Measurements from ENCODE around the gene MUSTN1.

The MUSTN1 gene

GRCh38 chr3:52873433-52874159 is 38.8 kb upstream of the MUSTN1 start:
- Histone ChIP-seq H3K4me3 (ENCODE audit: extremely low read depth, insufficient read depth, low read length, poor library complexity, severe bottlenecking) (no peak overlapping the region), H3K9me3 (ENCODE audit: control insufficient read depth, low read length) (no peaks in the 10 kb centered on the region), H3K4me1 (ENCODE audit: control insufficient read depth, insufficient read depth, low read length, poor library complexity, severe bottlenecking) (no peaks in the 10 kb centered on the region), H3K36me3 (ENCODE audit: control insufficient read depth, insufficient read depth, low read length) (no peaks in the 10 kb centered on the region), H3K27ac (ENCODE audit: low read depth, low read length, severe bottlenecking) (no peak overlapping the region)
- 86 to 94% methylated on average over 4 to 6 of the region's 8 CpGs for WGBS, 2 experiments (ENCODE audit: insufficient coverage in 2 of 2)

- no CpG with 5 or more reads among the region's 3 CpGs for WGBS, 2 experiments (ENCODE audit: insufficient coverage in 2 of 2)
- Histone ChIP-seq H3K27ac (ENCODE audit: low read depth, low read length, severe bottlenecking) (no peak overlapping the region), H3K4me3 (ENCODE audit: extremely low read depth, insufficient read depth, low read length, poor library complexity, severe bottlenecking) (no peak overlapping the region), H3K9me3 (ENCODE audit: control insufficient read depth, low read length) (no peaks in the 10 kb centered on the region), H3K36me3 (ENCODE audit: control insufficient read depth, insufficient read depth, low read length) (no peaks in the 10 kb centered on the region), H3K4me1 (ENCODE audit: control insufficient read depth, insufficient read depth, low read length, poor library complexity, severe bottlenecking) (no peaks in the 10 kb centered on the region)
Measured at GRCh38 chr3:52872245-52872644, 37.4 kb upstream of the MUSTN1 start.

- WGBS, 2 experiments (ENCODE audit: insufficient coverage in 2 of 2), result 79 to 93% methylated on average over 9 of the region's 9 CpGs
- H3K27ac ChIP-seq (ENCODE audit: low read depth, low read length, severe bottlenecking), result no peak overlapping the region
- H3K36me3 ChIP-seq (ENCODE audit: control insufficient read depth, insufficient read depth, low read length), result no peaks in the 10 kb centered on the region
- no peaks in the 10 kb centered on the region for H3K4me1 ChIP-seq (ENCODE audit: control insufficient read depth, insufficient read depth, low read length, poor library complexity, severe bottlenecking)
- H3K9me3 ChIP-seq (ENCODE audit: control insufficient read depth, low read length), result no peaks in the 10 kb centered on the region
- H3K4me3 ChIP-seq (ENCODE audit: extremely low read depth, insufficient read depth, low read length, poor library complexity, severe bottlenecking), result no peak overlapping the region
Measured at GRCh38 chr3:52871761-52872160, 36.9 kb upstream of the MUSTN1 start.

- H3K9me3 ChIP-seq (ENCODE audit: control insufficient read depth, low read length), result no peaks in the 10 kb centered on the region
- no peak overlapping the region for H3K4me3 ChIP-seq (ENCODE audit: extremely low read depth, insufficient read depth, low read length, poor library complexity, severe bottlenecking)
- H3K4me1 ChIP-seq (ENCODE audit: control insufficient read depth, insufficient read depth, low read length, poor library complexity, severe bottlenecking), result no peaks in the 10 kb centered on the region
- H3K36me3 ChIP-seq (ENCODE audit: control insufficient read depth, insufficient read depth, low read length), result no peaks in the 10 kb centered on the region
- WGBS, 2 experiments (ENCODE audit: insufficient coverage in 2 of 2), result 89 to 95% methylated on average over 8 to 10 of the region's 10 CpGs
- no peak overlapping the region for H3K27ac ChIP-seq (ENCODE audit: low read depth, low read length, severe bottlenecking)
Measured at GRCh38 chr3:52870471-52870870, 35.7 kb upstream of the MUSTN1 start.

GRCh38 chr3:52866427-52866826 is 31.6 kb upstream of the MUSTN1 start:
- Histone ChIP-seq H3K4me1 (ENCODE audit: control insufficient read depth, insufficient read depth, low read length, poor library complexity, severe bottlenecking) (no peaks in the 10 kb centered on the region), H3K27ac (ENCODE audit: low read depth, low read length, severe bottlenecking) (no peak overlapping the region), H3K4me3 (ENCODE audit: extremely low read depth, insufficient read depth, low read length, poor library complexity, severe bottlenecking) (no peak overlapping the region), H3K36me3 (ENCODE audit: control insufficient read depth, insufficient read depth, low read length) (no peaks in the 10 kb centered on the region), H3K9me3 (ENCODE audit: control insufficient read depth, low read length) (no peaks in the 10 kb centered on the region)
- WGBS, 2 experiments (ENCODE audit: insufficient coverage in 2 of 2), result 94% methylated on average over 12 of the region's 12 CpGs

GRCh38 chr3:52865994-52866393 is 31.2 kb upstream of the MUSTN1 start:
- Histone ChIP-seq H3K4me3 (ENCODE audit: extremely low read depth, insufficient read depth, low read length, poor library complexity, severe bottlenecking) (no peak overlapping the region), H3K9me3 (ENCODE audit: control insufficient read depth, low read length) (no peaks in the 10 kb centered on the region), H3K27ac (ENCODE audit: low read depth, low read length, severe bottlenecking) (no peak overlapping the region), H3K36me3 (ENCODE audit: control insufficient read depth, insufficient read depth, low read length) (no peaks in the 10 kb centered on the region), H3K4me1 (ENCODE audit: control insufficient read depth, insufficient read depth, low read length, poor library complexity, severe bottlenecking) (no peaks in the 10 kb centered on the region)
- WGBS, 2 experiments (ENCODE audit: insufficient coverage in 2 of 2), result 93 to 97% methylated on average over 10 to 13 of the region's 13 CpGs

GRCh38 chr3:52860424-52860768 is 25.6 kb upstream of the MUSTN1 start:
- WGBS, 2 experiments (ENCODE audit: insufficient coverage in 2 of 2), result 83 to 89% methylated on average over 6 to 7 of the region's 8 CpGs
- no peak overlapping the region for H3K27ac ChIP-seq (ENCODE audit: low read depth, low read length, severe bottlenecking)
- no peaks in the 10 kb centered on the region for H3K4me1 ChIP-seq (ENCODE audit: control insufficient read depth, insufficient read depth, low read length, poor library complexity, severe bottlenecking)
- no peaks in the 10 kb centered on the region for H3K9me3 ChIP-seq (ENCODE audit: control insufficient read depth, low read length)
- H3K4me3 ChIP-seq (ENCODE audit: extremely low read depth, insufficient read depth, low read length, poor library complexity, severe bottlenecking), result no peak overlapping the region
- no peaks in the 10 kb centered on the region for H3K36me3 ChIP-seq (ENCODE audit: control insufficient read depth, insufficient read depth, low read length)

- no peak overlapping the region for H3K4me3 ChIP-seq (ENCODE audit: extremely low read depth, insufficient read depth, low read length, poor library complexity, severe bottlenecking)
- no peak overlapping the region for H3K27ac ChIP-seq (ENCODE audit: low read depth, low read length, severe bottlenecking)
- 91 to 100% methylated on average over 6 to 8 of the region's 8 CpGs for WGBS, 2 experiments (ENCODE audit: insufficient coverage in 2 of 2)
- no peaks in the 10 kb centered on the region for H3K9me3 ChIP-seq (ENCODE audit: control insufficient read depth, low read length)
- H3K36me3 ChIP-seq (ENCODE audit: control insufficient read depth, insufficient read depth, low read length), result no peaks in the 10 kb centered on the region
- no peaks in the 10 kb centered on the region for H3K4me1 ChIP-seq (ENCODE audit: control insufficient read depth, insufficient read depth, low read length, poor library complexity, severe bottlenecking)
Measured at GRCh38 chr3:52859686-52860423, 25.0 kb upstream of the MUSTN1 start.

GRCh38 chr3:52857864-52858263 is 23.0 kb upstream of the MUSTN1 start:
- Histone ChIP-seq H3K27ac (ENCODE audit: low read depth, low read length, severe bottlenecking) (no peak overlapping the region), H3K4me3 (ENCODE audit: extremely low read depth, insufficient read depth, low read length, poor library complexity, severe bottlenecking) (no peak overlapping the region), H3K4me1 (ENCODE audit: control insufficient read depth, insufficient read depth, low read length, poor library complexity, severe bottlenecking) (no peaks in the 10 kb centered on the region), H3K9me3 (ENCODE audit: control insufficient read depth, low read length) (no peaks in the 10 kb centered on the region), H3K36me3 (ENCODE audit: control insufficient read depth, insufficient read depth, low read length) (no peaks in the 10 kb centered on the region)
- 89 to 100% methylated on average over 3 of the region's 5 CpGs for WGBS, 2 experiments (ENCODE audit: insufficient coverage in 2 of 2)

- no peak overlapping the region for H3K27ac ChIP-seq (ENCODE audit: low read depth, low read length, severe bottlenecking)
- H3K36me3 ChIP-seq (ENCODE audit: control insufficient read depth, insufficient read depth, low read length), result peaks cover under 1% of the 10 kb centered on the region
- H3K4me1 ChIP-seq (ENCODE audit: control insufficient read depth, insufficient read depth, low read length, poor library complexity, severe bottlenecking), result no peaks in the 10 kb centered on the region
- WGBS, 2 experiments (ENCODE audit: insufficient coverage in 2 of 2), result 92 to 100% methylated on average over 1 to 2 of the region's 3 CpGs
- no peak overlapping the region for H3K4me3 ChIP-seq (ENCODE audit: extremely low read depth, insufficient read depth, low read length, poor library complexity, severe bottlenecking)
- no peaks in the 10 kb centered on the region for H3K9me3 ChIP-seq (ENCODE audit: control insufficient read depth, low read length)
Measured at GRCh38 chr3:52857133-52857532, 22.3 kb upstream of the MUSTN1 start.

- H3K36me3 ChIP-seq (ENCODE audit: control insufficient read depth, insufficient read depth, low read length), result peaks cover 5% of the 10 kb centered on the region
- H3K27ac ChIP-seq (ENCODE audit: low read depth, low read length, severe bottlenecking), result no peak overlapping the region
- 94 to 97% methylated on average over 3 of the region's 5 CpGs for WGBS, 2 experiments (ENCODE audit: insufficient coverage in 2 of 2)
- no peaks in the 10 kb centered on the region for H3K9me3 ChIP-seq (ENCODE audit: control insufficient read depth, low read length)
- H3K4me3 ChIP-seq (ENCODE audit: extremely low read depth, insufficient read depth, low read length, poor library complexity, severe bottlenecking), result no peak overlapping the region
- H3K4me1 ChIP-seq (ENCODE audit: control insufficient read depth, insufficient read depth, low read length, poor library complexity, severe bottlenecking), result no peaks in the 10 kb centered on the region
Measured at GRCh38 chr3:52856666-52857065, 21.8 kb upstream of the MUSTN1 start.
